Purkinje cell (primary cell): ENCODE measurements around the gene MXRA7. TPM values are rescaled to one million over a fixed set of nuclear protein-coding genes. Genes with fewer than 3 reads are reported as not detected.

Source experiments
- polyA plus RNA-seq: library from polyadenylated mRNA; unstranded; fragments of >200 nt; fragmentation: Nextera tagmentation; gene quantifications from 2 replicates; pipeline ENCODE4 v1.2.1, GENCODE V29; 2014

The MXRA7 gene, protein sequence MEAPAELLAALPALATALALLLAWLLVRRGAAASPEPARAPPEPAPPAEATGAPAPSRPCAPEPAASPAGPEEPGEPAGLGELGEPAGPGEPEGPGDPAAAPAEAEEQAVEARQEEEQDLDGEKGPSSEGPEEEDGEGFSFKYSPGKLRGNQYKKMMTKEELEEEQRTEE
- polyA plus RNA-seq: 33.4 and 33.6 TPM in 2 replicates

GRCh38 chr17:76710863-76711611, at the start of gene MXRA7:
Gene MXRA7 (minus strand): TSS chr17:76710965. CDS start chr17:76710946, 19 bp downstream.

DNA sequence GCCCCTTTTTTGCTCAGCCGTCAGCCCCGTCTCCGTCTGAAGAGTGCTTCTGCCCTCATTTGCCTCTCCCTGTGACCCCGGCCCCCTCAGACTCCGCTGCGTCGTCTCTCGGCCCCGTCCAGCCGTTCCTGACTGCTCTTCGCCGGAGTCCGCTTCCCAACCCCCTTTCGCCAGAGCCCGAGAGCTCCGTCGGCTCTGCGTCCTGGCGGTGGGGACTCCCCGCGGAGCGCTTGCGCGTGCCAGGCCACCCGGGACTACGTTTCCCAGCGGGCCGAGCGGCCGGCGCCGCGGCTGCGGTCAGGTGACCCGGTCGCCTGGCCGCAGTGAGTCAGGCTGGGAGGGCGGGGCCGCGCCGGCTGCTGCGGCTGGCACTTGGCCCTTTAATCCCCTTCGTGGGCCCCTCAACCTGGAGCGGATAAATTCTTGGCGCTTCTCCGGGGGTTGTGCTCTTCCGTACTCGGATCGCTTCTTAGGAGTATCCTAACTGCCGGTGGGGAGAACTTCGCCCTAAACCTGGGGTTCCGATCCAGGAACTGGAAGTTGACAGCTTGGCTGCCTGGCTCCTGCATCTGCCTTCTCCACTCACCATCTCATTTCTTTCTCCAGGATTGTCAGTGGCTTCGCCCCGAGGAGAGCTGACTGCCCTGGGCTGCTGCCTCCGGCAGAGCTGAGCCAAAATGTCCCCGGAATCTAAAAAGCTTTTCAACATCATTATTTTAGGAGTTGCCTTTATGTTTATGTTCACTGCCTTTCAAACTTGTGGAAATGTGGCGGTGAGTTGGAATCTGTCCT, 27.1 kb upstream of the MXRA7 start, which contains the start of gene MFSD11:
Gene MFSD11, plus strand, starts transcription at position 444 of the 792 bp plus-strand sequence. Its CDS starts 234 bp downstream, at position 678.

GRCh38 chr17:76737082-76737675, 26.4 kb upstream of the MXRA7 start, which contains the start of gene SRSF2:
Gene SRSF2 (minus strand): TSS chr17:76737331. CDS start chr17:76737160, 171 bp downstream.

DNA sequence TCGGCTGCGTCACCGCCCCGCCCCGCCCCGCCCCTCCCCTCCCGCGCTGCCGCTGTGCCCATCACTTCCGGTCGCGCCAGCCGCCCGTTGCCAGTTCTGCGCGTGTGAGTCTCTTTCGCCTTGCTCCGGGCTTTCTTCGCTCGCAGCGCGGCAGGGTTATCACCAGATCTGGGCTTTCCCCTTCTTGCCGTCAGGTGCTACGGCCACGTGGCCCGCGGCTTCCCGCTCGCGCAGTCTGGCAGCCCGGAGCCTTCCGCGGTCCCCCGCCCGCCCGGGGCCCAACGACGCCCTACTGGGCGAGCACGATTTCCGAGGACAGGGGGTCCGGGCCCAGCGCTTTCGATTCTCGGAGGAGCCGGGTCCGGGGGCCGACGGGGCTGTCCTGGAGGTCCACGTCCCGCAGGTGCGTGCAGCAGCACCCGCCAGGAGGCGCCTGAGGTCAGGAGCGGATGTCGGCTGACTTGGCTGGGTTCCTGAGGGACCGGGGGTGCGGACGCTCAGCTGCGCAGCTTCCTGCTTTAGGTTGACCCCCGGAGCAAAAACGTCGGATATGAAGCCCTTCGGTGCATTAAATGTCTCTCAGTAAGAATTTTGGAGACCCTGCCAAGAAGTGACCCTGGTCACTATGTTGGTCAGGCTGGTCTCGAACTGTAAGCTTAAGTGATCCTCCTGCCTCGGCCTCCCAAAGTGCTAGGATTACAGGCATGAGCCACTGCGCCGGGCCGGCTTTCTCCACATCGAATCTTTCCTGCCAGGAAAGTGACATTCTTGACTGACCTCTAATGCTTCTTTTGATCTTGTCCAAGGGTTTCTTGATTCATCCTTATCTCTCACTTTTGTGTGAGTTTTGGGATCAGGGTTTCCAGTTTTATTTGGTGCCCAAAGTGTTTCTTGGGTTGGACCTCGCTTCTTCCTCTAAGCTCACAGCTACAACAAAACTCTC, 16.3 kb upstream of the MXRA7 start, which contains the start of gene METTL23:
Gene METTL23, plus strand, starts transcription at position 64 of the 943 bp plus-strand sequence. CDS start 2,872 bp downstream, outside the sequence.

DNA sequence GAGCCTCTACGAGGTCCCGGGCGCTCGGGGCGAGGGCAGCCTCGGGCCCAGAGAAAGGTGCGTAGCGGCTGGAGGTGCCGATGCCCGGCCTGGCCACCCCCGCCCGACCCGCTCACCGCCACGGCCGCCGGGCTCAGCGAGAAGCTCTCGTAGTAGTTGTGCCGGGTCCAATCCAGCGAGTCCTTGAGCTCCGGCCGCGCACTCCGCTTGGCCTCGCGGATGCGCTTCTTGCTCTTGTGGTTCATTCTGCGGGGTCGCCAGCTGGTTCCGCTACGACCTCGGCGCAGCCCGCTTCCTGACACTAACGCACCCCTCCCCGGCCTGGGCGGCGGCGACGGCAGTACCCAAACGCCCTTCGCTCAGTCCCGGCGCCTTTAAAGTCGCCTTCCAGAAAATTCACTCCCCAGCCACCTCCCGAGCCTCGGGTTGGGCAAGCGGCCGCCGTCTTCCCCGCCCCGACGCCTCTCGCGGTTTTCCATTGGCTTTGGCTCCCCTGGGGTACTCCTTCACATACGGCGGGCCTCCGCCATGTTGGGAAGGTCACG, 15.5 kb upstream of the MXRA7 start, which contains the start of gene JMJD6:
Gene JMJD6, minus strand, starts transcription at position 376 of the 545 bp plus-strand sequence. Its CDS starts 131 bp downstream, at position 245.

GRCh38 chr17:76643553-76644148, 67.1 kb downstream of the MXRA7 start, which contains the start of gene ST6GALNAC1:
Gene ST6GALNAC1 (minus strand): TSS chr17:76643757. CDS start chr17:76643638, 119 bp downstream.

Other genes with a start within 250 kb of the MXRA7 start
- not detected in 2 replicates for gene AANAT, start 243.4 kb downstream of the MXRA7 start, polyA plus RNA-seq
- gene RHBDF2, start 209.5 kb downstream of the MXRA7 start, polyA plus RNA-seq: not detected in 2 replicates
- 0.28 and 0.83 TPM in 2 replicates for gene CYGB, start 173.3 kb downstream of the MXRA7 start, polyA plus RNA-seq
- gene PRCD, start 170.9 kb downstream of the MXRA7 start, polyA plus RNA-seq: 4.4 and 4.9 TPM in 2 replicates
- not detected in 2 replicates for gene ST6GALNAC2, start 125.1 kb downstream of the MXRA7 start, polyA plus RNA-seq
- gene ST6GALNAC1, start 67.2 kb downstream of the MXRA7 start, polyA plus RNA-seq: not detected in 2 replicates
- gene JMJD6, start 15.6 kb upstream of the MXRA7 start, polyA plus RNA-seq: 2.0 and 2.9 TPM in 2 replicates
- 31.3 and 58.5 TPM in 2 replicates for gene METTL23, start 15.9 kb upstream of the MXRA7 start, polyA plus RNA-seq
- 93.5 and 95.2 TPM in 2 replicates for gene SRSF2, start 26.4 kb upstream of the MXRA7 start, polyA plus RNA-seq
- 36.1 and 37.8 TPM in 2 replicates for gene MFSD11, start 27.2 kb upstream of the MXRA7 start, polyA plus RNA-seq
- gene MGAT5B, start 157.4 kb upstream of the MXRA7 start, polyA plus RNA-seq: 1.7 and 2.5 TPM in 2 replicates